GM18909 (cell line): ENCODE results near the gene PUM1.
A peak's percentile ranks its signal among the peaks of the same experiment; 100 is the strongest.
"Not testable (repeated sequence)": the region's sequence is repeated elsewhere in the genome, so short reads cannot be mapped to it uniquely, and the experiment has no call there.

Experiments used
- ATAC-seq: cut with Tn5 transposase; IDR thresholded peaks from one replicate; pipeline ENCODE4 v1.9.1; 2021; ENCODE audit warnings: mild to moderate bottlenecking; ENCODE audit not compliant: unreplicated experiment, poor library complexity

The PUM1 gene

DNA sequence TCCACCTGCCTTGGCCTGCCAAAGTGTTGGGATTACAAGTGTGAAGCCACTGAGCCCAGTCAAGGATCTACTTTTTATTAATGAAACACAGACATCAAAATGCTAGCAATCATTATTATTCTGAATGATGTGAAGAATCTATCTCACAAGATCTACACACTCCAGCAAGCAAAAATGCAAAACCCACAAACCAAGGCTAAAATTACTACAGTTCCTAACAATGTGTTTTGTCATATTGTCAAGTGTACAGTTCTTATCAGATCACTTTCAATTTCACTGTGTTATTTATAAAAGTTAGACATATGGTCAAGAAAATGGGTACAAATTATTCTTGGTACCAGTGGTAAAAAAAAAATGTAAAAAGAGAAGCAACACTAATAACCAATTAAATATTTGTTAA is 95.6 kb downstream of the PUM1 start:
- ATAC-seq = no peak

DNA sequence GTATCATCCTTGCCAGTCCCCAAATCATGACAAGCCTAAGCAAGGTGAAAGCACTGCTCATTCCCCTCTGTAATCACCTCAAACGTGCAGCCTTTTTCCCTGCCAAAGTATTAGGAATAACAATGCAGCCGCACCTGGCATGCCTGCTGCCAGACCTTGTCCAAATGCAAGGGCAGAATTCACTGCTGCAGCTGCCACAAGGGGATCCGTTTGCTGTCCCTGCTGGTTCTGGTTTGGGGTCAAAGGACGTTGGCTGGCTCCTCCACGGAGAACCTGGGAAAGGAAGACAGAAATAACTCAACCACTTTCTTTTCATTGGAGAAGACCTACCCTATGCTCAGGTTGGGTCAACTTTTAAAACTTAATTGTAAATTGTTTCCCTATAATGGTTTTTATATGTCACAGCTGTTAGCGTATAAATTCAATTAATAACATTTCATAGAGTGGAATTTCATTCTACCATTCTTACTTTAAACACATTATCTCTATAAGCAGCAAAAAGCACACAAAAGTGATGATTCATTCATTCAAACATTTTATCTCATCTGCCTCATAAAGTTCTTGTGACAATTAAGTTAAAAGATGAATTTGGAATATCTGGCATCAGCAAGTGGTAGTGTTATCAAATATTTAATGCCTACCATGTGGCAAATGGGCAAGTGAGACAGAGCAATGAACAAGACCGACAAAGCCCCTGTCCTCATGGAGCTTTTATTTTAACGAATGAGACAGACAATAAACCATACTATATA is 97.1 kb downstream of the PUM1 start:
- no peak for ATAC-seq

GRCh38 chr1:30966690-30967369 is 98.7 kb downstream of the PUM1 start:
- ATAC-seq = no peak

GRCh38 chr1:30965924-30966599 is 99.5 kb downstream of the PUM1 start:
- no peak for ATAC-seq

DNA sequence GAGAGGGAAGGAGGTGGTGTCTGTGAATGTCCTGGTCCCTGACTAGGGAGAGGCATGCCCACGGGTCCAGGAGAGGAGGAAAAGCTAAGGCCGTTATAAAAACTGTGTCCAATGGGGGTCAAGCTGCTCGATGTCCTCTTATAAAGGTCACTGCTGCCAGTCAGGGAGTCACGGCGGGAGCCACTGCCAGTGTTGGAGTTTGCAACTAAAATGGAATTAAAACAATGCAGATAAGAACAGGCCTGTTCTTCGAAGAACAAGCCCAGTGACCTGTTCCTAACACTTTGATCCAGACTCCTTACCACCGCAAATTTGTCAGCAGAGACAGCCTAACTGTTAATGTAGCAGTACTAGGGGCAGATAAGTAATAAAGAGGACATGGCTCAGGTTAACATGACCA is 100.8 kb downstream of the PUM1 start:
- no peak for ATAC-seq

GRCh38 chr1:30962609-30963508 is 102.7 kb downstream of the PUM1 start:
- peak; percentile 50 for ATAC-seq

- ATAC-seq = no peak
These were observed 107.8 kb downstream of the PUM1 start for GRCh38 chr1:30957560-30958222.

DNA sequence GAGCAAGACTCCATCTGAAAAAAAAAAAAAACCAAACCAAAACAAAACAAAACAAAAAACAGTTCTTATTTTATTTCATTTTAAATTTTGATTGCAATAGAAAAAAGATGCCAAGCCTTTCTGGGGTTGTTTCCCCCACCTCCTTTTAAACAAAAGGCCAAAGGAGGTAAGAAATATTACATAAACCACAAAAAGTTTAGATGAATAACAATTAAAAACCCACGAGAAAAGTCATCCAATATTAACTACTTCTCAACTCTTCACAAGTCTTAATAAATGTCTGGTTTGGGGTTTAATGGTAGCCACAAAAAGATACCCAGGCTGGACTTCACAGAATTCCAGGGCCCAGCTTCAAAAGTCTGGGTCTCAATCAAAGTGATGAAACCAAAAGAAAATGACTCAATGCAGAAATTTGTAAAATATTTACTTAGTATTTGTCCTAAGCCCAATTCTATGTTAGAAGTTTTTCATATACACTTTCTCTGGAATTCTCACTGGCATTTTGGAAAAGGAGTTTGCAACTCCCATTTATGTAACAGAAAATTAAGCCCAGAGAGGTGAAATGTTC is 110.0 kb downstream of the PUM1 start:
- no peak for ATAC-seq

GRCh38 chr1:30953685-30954084 is 111.8 kb downstream of the PUM1 start:
- no peak for ATAC-seq

DNA sequence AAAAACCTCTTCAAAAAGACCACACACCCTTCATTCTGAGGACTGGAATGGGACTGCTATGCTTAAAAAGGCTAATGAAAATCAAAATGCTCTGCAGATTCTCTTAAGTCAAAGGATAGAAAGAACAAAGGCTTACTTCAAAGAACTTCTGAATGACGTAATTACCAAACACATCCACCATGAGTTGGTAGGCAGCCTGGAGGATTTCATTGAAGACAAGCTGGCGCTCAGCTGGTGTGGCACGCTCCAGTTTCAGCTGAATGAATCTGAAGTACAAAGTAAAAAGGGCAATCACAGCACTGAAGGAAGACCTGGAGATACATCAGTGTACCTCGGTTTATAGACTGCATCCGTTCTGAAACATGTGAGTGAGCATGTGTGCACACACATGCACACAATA is 113.4 kb downstream of the PUM1 start:
- ATAC-seq = no peak

DNA sequence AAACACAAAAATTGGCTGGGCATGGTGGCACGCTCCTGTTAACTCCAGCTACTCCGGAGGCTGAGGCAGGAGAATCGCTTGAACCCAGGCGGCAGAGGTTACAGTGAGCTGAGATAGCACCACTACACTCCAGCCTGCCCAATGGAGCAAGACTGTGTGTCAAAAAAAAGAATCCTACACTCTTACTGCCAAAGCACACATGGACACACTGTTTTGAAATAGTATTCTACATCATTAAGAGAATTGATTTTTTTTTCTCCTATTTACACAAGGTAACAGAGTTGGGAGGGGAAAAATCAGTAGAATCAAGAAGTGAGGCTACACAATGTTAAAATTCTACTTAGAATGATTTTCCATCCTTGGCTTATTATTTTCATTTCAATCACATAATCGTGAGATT is 114.8 kb downstream of the PUM1 start:
- ATAC-seq = no peak

GRCh38 chr1:30950053-30950452 is 115.5 kb downstream of the PUM1 start:
- no peak for ATAC-seq

GRCh38 chr1:30949487-30949838 is 116.1 kb downstream of the PUM1 start:
- not testable (repeated sequence) for ATAC-seq

GRCh38 chr1:30948813-30949486 is 116.6 kb downstream of the PUM1 start:
- ATAC-seq = not testable (repeated sequence)

- ATAC-seq = no peak
These were observed 117.2 kb downstream of the PUM1 start for GRCh38 chr1:30948278-30948677.

DNA sequence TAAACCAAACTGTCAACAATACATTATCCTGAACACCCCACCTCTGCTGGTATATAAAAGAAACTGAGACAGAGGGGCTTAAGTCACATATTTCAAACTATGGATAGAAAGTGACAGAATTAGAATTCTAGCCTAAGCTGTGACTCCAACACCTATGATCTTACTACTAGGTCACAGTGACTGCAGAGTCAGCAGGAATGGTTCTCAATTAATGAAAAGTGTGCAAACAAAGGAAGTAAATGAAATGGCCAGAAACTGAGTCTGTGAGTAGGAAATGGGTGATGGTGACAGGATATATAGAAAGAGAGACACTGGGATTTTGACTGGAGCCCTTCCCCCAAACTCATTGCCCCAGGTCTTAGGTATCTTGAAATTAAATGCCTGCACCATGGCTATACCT is 118.3 kb downstream of the PUM1 start:
- no peak for ATAC-seq

- no peak for ATAC-seq
These were observed 123.1 kb downstream of the PUM1 start for GRCh38 chr1:30942326-30942963.

DNA sequence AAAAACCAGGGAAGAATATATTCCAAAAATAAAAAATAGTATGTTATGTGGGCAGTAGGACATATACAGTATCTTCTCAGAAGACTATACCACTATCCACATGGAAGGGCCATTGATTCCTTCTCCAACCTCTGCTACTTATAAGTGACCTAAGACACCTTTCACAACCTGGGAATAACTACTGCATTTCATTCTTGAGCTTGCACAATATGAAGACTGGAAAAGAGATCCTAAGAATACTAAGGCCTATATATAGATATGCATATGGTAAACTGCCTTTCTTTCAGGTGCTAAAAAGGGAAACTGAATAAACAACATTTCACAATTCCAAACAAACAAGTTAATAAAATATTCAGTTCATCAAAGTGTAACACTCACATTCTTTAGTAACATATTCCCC is 125.0 kb downstream of the PUM1 start:
- no peak for ATAC-seq
